ENCODE data around the gene DNAJC18.

Gene DNAJC18

GRCh38 chr5:139395844-139396640, 43.3 kb downstream of the DNAJC18 start:
- no peak; the same call in 1 of the 2 replicates for TF ChIP-seq CTCF (IDR thresholded peaks at IDR 0.05; ENCODE audit: low read depth, low read length)
- no peak for DNase-seq (ENCODE audit: extremely low read depth, low read depth)

DNA sequence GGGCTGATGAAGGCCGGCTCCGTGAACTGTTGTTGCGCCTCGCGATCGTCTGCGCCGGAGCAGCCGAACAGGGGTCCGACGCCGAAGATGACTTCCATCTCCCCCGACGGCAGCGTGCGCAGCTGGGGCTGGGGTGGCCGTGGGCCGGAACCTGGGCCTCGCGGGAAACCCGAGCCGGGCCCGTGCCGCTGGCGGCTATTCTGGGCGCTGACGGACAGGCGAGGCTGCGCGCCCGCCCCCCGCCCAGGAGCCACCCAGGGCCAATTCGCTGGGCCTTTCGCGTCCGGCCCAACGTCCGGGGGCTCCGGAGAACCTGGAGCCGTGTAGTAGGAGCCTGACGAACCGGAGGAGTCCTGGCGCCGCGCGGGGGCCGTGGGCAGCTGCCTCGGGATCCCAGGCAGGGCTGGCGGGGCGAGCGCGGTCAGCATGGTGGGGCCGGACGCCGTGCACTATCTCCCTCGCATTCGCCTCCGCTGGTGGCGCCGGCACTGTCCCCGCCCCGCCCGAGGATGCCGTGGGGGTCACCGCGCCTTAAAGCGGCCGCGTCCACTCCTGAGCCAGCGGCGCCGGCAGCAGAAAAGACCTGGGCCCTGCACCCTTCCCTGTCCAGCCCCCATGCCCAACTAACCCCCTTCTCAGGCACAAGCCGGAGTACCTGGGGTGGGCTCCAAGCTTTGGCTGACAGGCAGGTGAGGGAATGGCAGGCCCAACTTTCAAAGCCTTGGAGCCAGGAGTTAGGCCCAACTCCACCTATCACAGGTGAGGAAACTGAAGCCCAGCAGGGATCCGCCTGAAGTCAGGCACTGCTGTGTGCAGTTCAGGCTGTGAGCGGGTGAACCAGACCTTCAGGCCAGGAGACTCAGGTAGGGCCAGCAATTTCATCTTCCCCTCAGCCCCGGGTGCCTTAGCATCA, 44.4 kb downstream of the DNAJC18 start, which contains the start of gene PROB1:
Gene PROB1, minus strand, starts transcription at position 451 of the 913 bp plus-strand sequence. Its CDS starts 23 bp downstream, at position 428.
- no peak for TF ChIP-seq CTCF (IDR thresholded peaks at IDR 0.05; ENCODE audit: low read depth, low read length)
- no peak for DNase-seq (ENCODE audit: extremely low read depth, low read depth)

DNA sequence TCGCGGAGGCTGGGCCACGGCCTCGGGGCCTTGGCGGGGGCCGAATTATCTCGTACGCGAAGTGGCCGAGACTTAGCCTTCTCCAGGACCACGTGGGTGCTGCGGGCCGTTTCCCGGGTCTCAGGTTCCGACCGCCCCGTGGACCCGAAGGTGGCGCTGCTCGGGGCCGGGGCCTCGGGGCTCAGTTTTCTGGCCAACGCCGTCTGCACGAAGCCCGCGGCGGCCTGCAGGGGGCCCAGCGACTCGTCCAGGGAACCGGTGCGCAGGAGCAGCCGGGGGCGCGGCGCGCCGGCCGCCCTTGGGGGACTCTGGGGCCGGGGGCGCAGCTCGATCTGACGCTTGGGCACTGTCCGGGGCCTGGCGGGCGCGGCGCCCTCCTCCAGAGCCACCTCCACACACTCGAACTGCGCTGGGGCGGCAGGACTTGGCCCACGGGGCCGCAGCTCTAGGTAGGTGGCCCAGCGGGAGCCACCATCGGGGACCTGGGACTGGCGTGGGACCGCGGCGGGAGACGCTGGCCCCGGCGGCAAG, 45.1 kb downstream of the DNAJC18 start:
- DNase-seq (ENCODE audit: extremely low read depth, low read depth): no peak
- peak; percentile 43 for TF ChIP-seq CTCF (IDR thresholded peaks at IDR 0.05; ENCODE audit: low read depth, low read length)

DNA sequence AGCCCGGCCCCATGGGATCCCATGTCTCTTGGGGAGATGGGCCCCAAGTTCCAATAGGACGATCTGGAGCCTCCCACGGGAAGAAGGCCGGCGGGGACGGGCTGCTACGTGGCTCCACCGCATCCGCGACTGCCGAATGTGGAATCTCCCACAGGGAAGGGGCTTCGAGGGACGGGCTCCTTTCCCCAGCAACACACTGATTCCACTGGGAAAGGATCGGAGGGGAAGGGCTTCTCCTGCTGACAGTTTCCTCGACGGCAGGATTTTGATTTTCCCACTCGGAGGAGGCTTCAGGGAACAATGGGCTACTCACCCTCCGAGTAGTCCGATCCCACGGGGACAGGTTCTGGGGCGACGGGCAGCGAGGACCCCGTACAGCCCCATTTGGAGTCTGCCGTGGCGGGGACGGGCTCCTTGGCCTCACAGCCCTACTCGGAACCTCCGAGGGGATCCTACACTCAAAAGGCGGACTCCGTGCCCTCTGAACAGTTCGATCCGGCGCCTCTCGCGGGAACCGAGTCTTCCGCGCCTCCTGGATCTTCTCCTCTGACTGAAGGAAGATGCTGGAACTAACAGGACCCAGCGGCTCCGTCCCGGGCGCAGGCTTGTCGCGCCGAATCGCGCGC, 45.7 kb downstream of the DNAJC18 start:
- no peak for TF ChIP-seq CTCF (IDR thresholded peaks at IDR 0.05; ENCODE audit: low read depth, low read length)
- DNase-seq (ENCODE audit: extremely low read depth, low read depth): no peak

GRCh38 chr5:139392678-139393496, 46.4 kb downstream of the DNAJC18 start:
- TF ChIP-seq CTCF (IDR thresholded peaks at IDR 0.05; ENCODE audit: low read depth, low read length): peak; percentile 62

GRCh38 chr5:139392324-139392677, 47.0 kb downstream of the DNAJC18 start:
- DNase-seq (ENCODE audit: extremely low read depth, low read depth): no peak
- TF ChIP-seq CTCF (IDR thresholded peaks at IDR 0.05; ENCODE audit: low read depth, low read length): no peak

More at GRCh38 chr5:139392678-139393496, 46.4 kb downstream of the DNAJC18 start:
- no peak for DNase-seq (ENCODE audit: extremely low read depth, low read depth)
